Urothelium cell line (cell line): ENCODE results near the gene C17orf114.

Experiments
- DNase-seq: peaks from one replicate; pipeline ENCODE4 v3.0.0; 2011; ENCODE audit warnings: low spot score, mixed read lengths
- FAIRE-seq: peaks from 2 replicates; lab custom pipeline; 2011; peaks lifted over from hg19 to GRCh38; lab: Jason Lieb, UNC

Gene C17orf114

GRCh38 chr17:4788807-4789700, 13.1 kb downstream of the C17orf114 start, which contains the start of gene GLTPD2:
GLTPD2 (plus strand) TSS chr17:4788964; CDS start chr17:4789012, 48 bp downstream.
- DNase-seq (no peak), FAIRE-seq (no peak)

- DNase-seq (no peak), FAIRE-seq (no peak)
Measured at GRCh38 chr17:4788159-4788806, 13.8 kb downstream of the C17orf114 start.

- FAIRE-seq, result no peak
Measured at GRCh38 chr17:4786516-4786915, 15.6 kb downstream of the C17orf114 start.

GRCh38 chr17:4786106-4786511, 16.0 kb downstream of the C17orf114 start, which contains the start of gene VMO1:
VMO1 (minus strand) TSS chr17:4786364; CDS start chr17:4786352, 12 bp downstream.
- DNase-seq (no peak), FAIRE-seq (no peak)

More at GRCh38 chr17:4786516-4786915, 15.6 kb downstream of the C17orf114 start:
- DNase-seq, result no peak

- DNase-seq (no peak), FAIRE-seq (peak; percentile 48)
Measured at GRCh38 chr17:4785311-4786105, 16.6 kb downstream of the C17orf114 start.

GRCh38 chr17:4782652-4783051, 19.5 kb downstream of the C17orf114 start:
- DNase-seq (no peak), FAIRE-seq (no peak)

GRCh38 chr17:4780325-4780955, 21.7 kb downstream of the C17orf114 start:
- FAIRE-seq (no peak), DNase-seq (no peak)

GRCh38 chr17:4777969-4778760, 24.0 kb downstream of the C17orf114 start:
- DNase-seq, result no peak
- FAIRE-seq, result no peak

- DNase-seq, result no peak
- no peak for FAIRE-seq
Measured at GRCh38 chr17:4772235-4772613, 29.9 kb downstream of the C17orf114 start.

GRCh38 chr17:4771519-4772234, 30.5 kb downstream of the C17orf114 start, which contains the start of gene TM4SF5:
TM4SF5 (plus strand) TSS chr17:4771886; CDS start chr17:4771923, 37 bp downstream.
- no peak for FAIRE-seq
- DNase-seq, result no peak

- FAIRE-seq (no peak), DNase-seq (no peak)
Measured at GRCh38 chr17:4769628-4770027, 32.5 kb downstream of the C17orf114 start.

- DNase-seq, result no peak
- no peak for FAIRE-seq
Measured at GRCh38 chr17:4768298-4768697, 33.8 kb downstream of the C17orf114 start.

GRCh38 chr17:4766723-4767122, 35.4 kb downstream of the C17orf114 start:
- DNase-seq, result no peak
- FAIRE-seq, result no peak

GRCh38 chr17:4766201-4766600, 35.9 kb downstream of the C17orf114 start:
- FAIRE-seq (no peak), DNase-seq (no peak)

GRCh38 chr17:4764595-4764994, 37.5 kb downstream of the C17orf114 start:
- DNase-seq (no peak), FAIRE-seq (no peak)

GRCh38 chr17:4759776-4760236, 42.3 kb downstream of the C17orf114 start:
- no peak for DNase-seq
- no peak for FAIRE-seq

GRCh38 chr17:4753392-4753791, 48.7 kb downstream of the C17orf114 start:
- no peak for FAIRE-seq
- DNase-seq, result no peak

- no peak for DNase-seq
- no peak for FAIRE-seq
Measured at GRCh38 chr17:4751932-4752331, 50.2 kb downstream of the C17orf114 start.
